ENCODE data around the gene CLEC10A. TPM values are rescaled to one million over a fixed set of nuclear protein-coding genes. Genes with fewer than 3 reads are reported as not detected.
A peak's percentile ranks its signal among the peaks of the same experiment; 100 is the strongest.

Gene CLEC10A
- total RNA-seq, 3 donors from 2014 or later: 2.8 to 15.8 (median 2.9) TPM

GRCh38 chr17:7038025-7038862 lies 41.8 kb downstream of the CLEC10A start:
- H3K36me3 ChIP-seq: no peaks in the 10 kb centered on the region
- intact Hi-C loops (cut with DNase I; ENCODE audit: low total_unique reads): no loop called here
- H3K27me3 ChIP-seq: no peaks in the 10 kb centered on the region
- H3K4me1 ChIP-seq: peaks cover 12 to 13% of the 10 kb centered on the region in 2 donors
- H3K9me3 ChIP-seq: no peaks in the 10 kb centered on the region
- peak overlapping the region in 1 of 2 donors; percentile 7 for H3K27ac ChIP-seq
- H3K4me3 ChIP-seq: no peak overlapping the region
- no peak for DNase-seq (ENCODE audit: low spot score in 2 of 2)
- TF ChIP-seq CTCF (IDR thresholded peaks at IDR 0.05) (no peak), POLR2A (IDR thresholded peaks at IDR 0.05) (no peak), POLR2AphosphoS5 (IDR thresholded peaks at IDR 0.05) (no peak)

DNA sequence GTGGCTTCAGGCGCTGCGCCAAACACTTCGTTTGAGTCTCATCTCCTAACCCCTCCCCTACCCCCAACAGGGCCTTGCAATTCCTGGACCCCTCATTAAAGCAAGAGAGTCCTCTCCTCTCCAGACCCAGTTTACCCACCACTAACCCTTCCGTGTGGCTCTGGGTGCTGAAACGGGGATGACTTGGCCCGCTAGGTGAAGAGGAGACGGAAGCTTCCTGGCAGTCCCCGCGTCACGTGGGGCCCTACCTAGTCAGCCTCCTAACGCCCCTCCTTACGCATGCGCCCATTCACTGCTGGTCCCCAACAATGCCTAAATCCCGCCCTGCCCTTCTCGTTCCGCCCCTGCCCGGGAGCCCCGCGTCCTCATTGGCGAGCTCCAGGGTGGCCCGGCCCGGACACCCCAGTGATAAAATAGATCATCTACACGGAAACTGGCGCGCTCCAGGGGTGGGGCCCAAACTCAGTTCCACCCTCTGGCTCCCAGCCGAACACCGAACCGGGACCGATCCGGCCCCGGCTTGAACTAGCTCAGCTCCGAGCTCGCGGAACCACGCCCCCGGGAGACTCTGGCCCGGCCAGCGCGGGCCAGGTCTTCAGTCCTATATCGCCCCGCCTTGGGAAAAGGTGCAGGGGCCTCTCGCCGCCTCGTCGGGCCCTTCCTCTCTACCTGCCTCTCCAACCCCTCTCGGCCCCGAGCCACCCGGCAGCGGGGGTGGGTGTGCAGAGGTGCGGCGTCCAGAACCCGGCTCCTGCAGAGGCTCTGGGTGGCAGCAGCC lies 44.3 kb downstream of the CLEC10A start, which contains the start of gene SLC16A13:
TSS of gene SLC16A13 (plus strand) at position 425 of the 778 bp plus-strand sequence. CDS start 368 bp downstream, outside the sequence.
- peak within 1 kb of the TSS; percentile 55 to 91 (median 71) for H3K4me3 ChIP-seq
- peak; percentile 96 to 98 for DNase-seq (ENCODE audit: low spot score in 2 of 2)
- H3K4me1 ChIP-seq: peaks cover 0 to 8% of the 10 kb centered on the region in 2 donors
- intact Hi-C loops (cut with DNase I; ENCODE audit: low total_unique reads): no loop called here
- no peaks in the 10 kb centered on the region for H3K36me3 ChIP-seq
- peak within 1 kb of the TSS; percentile 94 to 96 for H3K27ac ChIP-seq
- H3K27me3 ChIP-seq: no peaks in the 10 kb centered on the region
- TF ChIP-seq CTCF (IDR thresholded peaks at IDR 0.05): peak in 2 of 3 donors; percentile 11 to 14
- peak; percentile 50 to 90 (median 70) for TF ChIP-seq POLR2AphosphoS5 (IDR thresholded peaks at IDR 0.05)
- peak; percentile 24 for TF ChIP-seq POLR2A (IDR thresholded peaks at IDR 0.05)
- no peaks in the 10 kb centered on the region for H3K9me3 ChIP-seq

- TF ChIP-seq POLR2AphosphoS5 (IDR thresholded peaks at IDR 0.05): no peak
- Histone ChIP-seq H3K27ac (peak overlapping the region; percentile 94 to 96), H3K36me3 (no peaks in the 10 kb centered on the region), H3K27me3 (no peaks in the 10 kb centered on the region), H3K9me3 (no peaks in the 10 kb centered on the region), H3K4me3 (peak overlapping the region; percentile 55 to 91 (median 71)), H3K4me1 (peaks cover 0 to 8% of the 10 kb centered on the region in 2 donors)
- intact Hi-C loops (cut with DNase I; ENCODE audit: low total_unique reads): no loop called here
- DNase-seq (ENCODE audit: low spot score in 2 of 2): no peak
Observed at GRCh38 chr17:7034955-7035590, 45.0 kb downstream of the CLEC10A start.

DNA sequence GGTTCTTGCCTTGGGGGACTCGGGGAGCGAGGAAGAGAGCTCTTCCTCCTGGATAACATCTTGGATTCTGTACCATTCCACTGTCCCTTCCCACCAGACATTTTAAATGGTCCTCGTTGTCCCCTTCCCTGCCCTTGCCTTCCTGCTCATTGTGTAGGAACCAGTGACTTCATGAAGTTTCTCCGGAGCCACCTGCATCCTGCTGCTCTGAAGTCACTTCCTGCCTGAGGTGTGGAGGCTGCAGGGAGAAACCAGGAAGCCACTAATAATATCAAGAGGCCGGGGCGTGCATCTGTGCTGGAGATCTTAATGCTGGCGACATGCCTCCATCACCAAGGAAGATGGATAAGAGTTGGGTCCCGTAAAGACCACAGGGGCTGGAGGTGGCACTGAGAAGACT lies 50.4 kb downstream of the CLEC10A start:
- H3K36me3 ChIP-seq: no peaks in the 10 kb centered on the region
- no peaks in the 10 kb centered on the region for H3K27me3 ChIP-seq
- no peak overlapping the region for H3K4me3 ChIP-seq
- H3K4me1 ChIP-seq: no peaks in the 10 kb centered on the region
- intact Hi-C loops (cut with DNase I; ENCODE audit: low total_unique reads): no loop called here
- no peak for DNase-seq (ENCODE audit: low spot score in 2 of 2)
- peak overlapping the region; percentile 68 to 82 for H3K27ac ChIP-seq
- TF ChIP-seq POLR2AphosphoS5 (IDR thresholded peaks at IDR 0.05): peak in 1 of 3 donors; percentile 22
- TF ChIP-seq CTCF (IDR thresholded peaks at IDR 0.05): no peak
- no peak for TF ChIP-seq POLR2A (IDR thresholded peaks at IDR 0.05)
- no peaks in the 10 kb centered on the region for H3K9me3 ChIP-seq

- intact Hi-C loops (cut with DNase I; ENCODE audit: low total_unique reads): no loop called here
- Histone ChIP-seq H3K4me1 (no peaks in the 10 kb centered on the region), H3K27ac (peak overlapping the region; percentile 68 to 82)
Observed at GRCh38 chr17:7029096-7029495, 51.0 kb downstream of the CLEC10A start.

More at GRCh38 chr17:7029096-7029495, 51.0 kb downstream of the CLEC10A start:
- TF ChIP-seq CTCF (IDR thresholded peaks at IDR 0.05): no peak
- no peak for TF ChIP-seq POLR2AphosphoS5 (IDR thresholded peaks at IDR 0.05)
- TF ChIP-seq POLR2A (IDR thresholded peaks at IDR 0.05): no peak
- Histone ChIP-seq H3K9me3 (no peaks in the 10 kb centered on the region), H3K36me3 (no peaks in the 10 kb centered on the region), H3K27me3 (no peaks in the 10 kb centered on the region), H3K4me3 (no peak overlapping the region)
- no peak for DNase-seq (ENCODE audit: low spot score in 2 of 2)
